Mesenchymal stem cell (in vitro differentiated cells and primary cell): ENCODE data around the gene WNT10A.

ENCODE experiments used
- DNase-seq: peaks from one replicate; pipeline ENCODE4 v3.0.0-alpha.2; 2013
- H2AFZ ChIP-seq: one replicate; pipeline ENCODE4 v1.6.1; 2013; ENCODE audit warnings: low read depth, mild to moderate bottlenecking, control low read depth, inconsistent platforms, low read length, moderate library complexity
- H2AK5ac ChIP-seq: 2 replicates; pipeline ENCODE4 v1.6.1; 2013; ENCODE audit warnings: low read length, moderate library complexity, mild to moderate bottlenecking, inconsistent platforms; ENCODE audit not compliant: severe bottlenecking
- H2BK120ac ChIP-seq: one replicate; pipeline ENCODE4 v1.6.1; 2013; ENCODE audit warnings: low read depth, mild to moderate bottlenecking, inconsistent platforms, low read length, moderate library complexity
- H2BK12ac ChIP-seq, 2 experiments: one replicate each; pipeline ENCODE4 v1.6.1; 2013; ENCODE audit warnings: inconsistent platforms in 2 of 2, low read length in 2 of 2, mild to moderate bottlenecking in 2 of 2, moderate library complexity in 2 of 2, control low read depth in 1 of 2
- H2BK15ac ChIP-seq: one replicate; pipeline ENCODE4 v1.6.1; 2013; ENCODE audit warnings: mild to moderate bottlenecking, low read depth, inconsistent platforms; ENCODE audit not compliant: poor library complexity, severe bottlenecking
- H2BK5ac ChIP-seq: 2 replicates; pipeline ENCODE4 v1.6.1; 2013; ENCODE audit warnings: low read depth, mild to moderate bottlenecking, low read length, control low read depth, inconsistent platforms; ENCODE audit not compliant: poor library complexity, severe bottlenecking
- H3K14ac ChIP-seq, 2 experiments: one replicate each; pipeline ENCODE4 v1.6.1; 2013; ENCODE audit warnings: inconsistent platforms in 2 of 2, low read length in 2 of 2, control low read depth in 1 of 2, mild to moderate bottlenecking in 1 of 2, moderate library complexity in 1 of 2
- H3K18ac ChIP-seq, 2 experiments: one replicate each; pipeline ENCODE4 v1.6.1; 2013; ENCODE audit warnings: inconsistent platforms in 2 of 2, low read length in 2 of 2, control low read depth in 1 of 2, low read depth in 1 of 2, mild to moderate bottlenecking in 1 of 2
- H3K23ac ChIP-seq, 2 experiments: one replicate each; pipeline ENCODE4 v1.6.1; 2013; ENCODE audit warnings: inconsistent platforms in 2 of 2, low read length in 2 of 2, mild to moderate bottlenecking in 2 of 2, moderate library complexity in 2 of 2, control low read depth in 1 of 2
- H3K27ac ChIP-seq: 2 replicates; pipeline ENCODE4 v1.5.1; 2013; ENCODE audit warnings: mild to moderate bottlenecking, moderate library complexity, low read length, control low read depth, inconsistent platforms; ENCODE audit not compliant: poor library complexity, severe bottlenecking
- H3K27me3 ChIP-seq, 2 experiments: 2 replicates each; pipeline versions ENCODE4 v1.6.1 to v1.7.0; 2013; ENCODE audit warnings: low read length in 2 of 2, mild to moderate bottlenecking in 2 of 2, moderate library complexity in 2 of 2, control low read depth in 1 of 2, inconsistent platforms in 1 of 2; ENCODE audit not compliant: control insufficient read depth in 1 of 2, insufficient read depth in 1 of 2
- H3K36me3 ChIP-seq, 2 experiments: 2 replicates each; pipeline versions ENCODE4 v1.6.1 to v1.7.0; 2013; ENCODE audit warnings: low read length in 2 of 2, control low read depth in 1 of 2, inconsistent platforms in 1 of 2, low read depth in 1 of 2, mild to moderate bottlenecking in 1 of 2; ENCODE audit not compliant: insufficient read depth in 2 of 2, control insufficient read depth in 1 of 2
- H3K4ac ChIP-seq, 2 experiments: one replicate each; pipeline ENCODE4 v1.6.1; 2013; ENCODE audit warnings: inconsistent platforms in 2 of 2, low read length in 2 of 2, mild to moderate bottlenecking in 2 of 2, moderate library complexity in 2 of 2, control low read depth in 1 of 2, low read depth in 1 of 2
- H3K4me1 ChIP-seq: 2 replicates; pipeline ENCODE4 v1.6.1; 2013; ENCODE audit warnings: low read depth, low read length, control low read depth; ENCODE audit not compliant: control insufficient read depth, insufficient read depth
- H3K4me2 ChIP-seq: 2 replicates; pipeline ENCODE4 v1.6.1; 2013; ENCODE audit warnings: low read length, mild to moderate bottlenecking, inconsistent platforms; ENCODE audit not compliant: poor library complexity, severe bottlenecking
- H3K4me3 ChIP-seq, 2 experiments: 2 replicates each; pipeline versions ENCODE4 v1.5.1 to v1.7.0; 2013; ENCODE audit warnings: low read length in 2 of 2, mild to moderate bottlenecking in 2 of 2, control low read depth in 1 of 2, low read depth in 1 of 2; ENCODE audit not compliant: insufficient read depth in 1 of 2
- H3K79me1 ChIP-seq: replicated peaks from 2 replicates; pipeline ENCODE4 v1.6.1; 2013; ENCODE audit warnings: mild to moderate bottlenecking, control low read depth, low read length, inconsistent platforms; ENCODE audit not compliant: poor library complexity, severe bottlenecking
- H3K9ac ChIP-seq: 2 replicates; pipeline ENCODE4 v1.7.0; 2013; ENCODE audit warnings: mild to moderate bottlenecking, low read length, moderate library complexity
- H3K9me3 ChIP-seq: 2 replicates; pipeline ENCODE4 v1.7.0; 2013; ENCODE audit warnings: mild to moderate bottlenecking, low read length; ENCODE audit not compliant: control insufficient read depth
- H4K8ac ChIP-seq: one replicate; pipeline ENCODE4 v1.6.1; 2013; ENCODE audit warnings: inconsistent platforms, mild to moderate bottlenecking, low read length, moderate library complexity
- H4K91ac ChIP-seq: one replicate; pipeline ENCODE4 v1.6.1; 2013; ENCODE audit warnings: mild to moderate bottlenecking, low read length, inconsistent platforms
- WGBS: methylation state at CpG from one replicate; pipeline ENCODE4 v1.1.7; 2013; ENCODE audit warnings: mixed read lengths; 5-methylcytosine and 5-hydroxymethylcytosine counted together

Gene WNT10A

DNA sequence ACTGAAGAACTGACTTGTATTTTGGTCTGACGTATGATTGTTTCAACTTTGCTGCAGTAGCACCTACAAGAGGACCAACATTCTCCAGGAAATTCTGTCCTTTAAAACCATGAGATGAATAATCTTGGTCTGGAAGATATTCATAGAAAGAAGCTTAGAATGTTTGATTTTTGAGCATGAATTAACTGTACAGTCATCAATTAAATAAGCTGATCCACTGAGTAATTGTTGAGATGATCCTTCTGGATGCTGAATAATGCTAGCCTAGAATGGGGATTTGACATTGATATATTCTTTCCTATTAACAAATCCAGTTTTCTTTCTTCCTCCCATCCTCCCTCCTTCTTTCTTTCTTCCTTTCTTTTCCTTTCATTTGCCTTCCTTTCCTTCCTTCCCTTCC is 39.9 kb downstream of the WNT10A start:
- H4K8ac ChIP-seq: no peak overlapping the region
- no peak overlapping the region for H3K4ac ChIP-seq
- H3K36me3 ChIP-seq: no peaks in the 10 kb centered on the region
- 100% methylated on average over 1 of the region's 1 CpG for WGBS
- H3K27ac ChIP-seq: no peak overlapping the region
- no peak overlapping the region for H3K14ac ChIP-seq
- no peak for DNase-seq
- H2BK5ac ChIP-seq: no peak overlapping the region
- no peak overlapping the region for H3K18ac ChIP-seq
- H4K91ac ChIP-seq: no peak overlapping the region
- no peak overlapping the region for H3K23ac ChIP-seq
- no peaks in the 10 kb centered on the region for H3K9me3 ChIP-seq
- no peaks in the 10 kb centered on the region for H3K79me1 ChIP-seq
- no peak overlapping the region for H2AFZ ChIP-seq
- no peak overlapping the region for H2BK12ac ChIP-seq
- H2AK5ac ChIP-seq: no peak overlapping the region
- no peak overlapping the region for H2BK15ac ChIP-seq
- peaks cover 1% of the 10 kb centered on the region for H3K4me1 ChIP-seq
- no peak overlapping the region for H2BK120ac ChIP-seq
- H3K9ac ChIP-seq: no peak overlapping the region
- H3K4me2 ChIP-seq: no peak overlapping the region
- H3K4me3 ChIP-seq: no peak overlapping the region
- peaks cover 9 to 39% of the 10 kb centered on the region in 2 experiments for H3K27me3 ChIP-seq

DNA sequence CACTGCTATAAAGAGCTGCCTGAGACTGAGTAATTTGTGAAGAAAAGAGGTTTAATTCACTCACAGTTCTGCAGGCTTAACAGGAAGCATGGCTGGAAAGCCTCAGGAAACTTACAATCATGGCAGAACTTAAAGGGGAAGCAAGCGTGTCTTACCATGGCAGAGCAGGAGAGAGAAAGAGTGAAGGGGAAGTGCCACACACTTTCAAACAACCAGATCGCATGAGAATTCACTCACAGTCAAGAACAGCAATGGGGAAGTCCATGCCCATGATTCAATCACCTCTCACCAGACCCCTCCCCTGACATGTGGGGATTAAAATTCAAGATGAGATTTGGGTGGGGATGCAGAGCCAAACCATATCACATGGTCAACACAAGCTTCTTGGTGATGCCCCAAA is 44.1 kb downstream of the WNT10A start:
- no peak for DNase-seq
- H3K9me3 ChIP-seq: no peaks in the 10 kb centered on the region
- no peak overlapping the region for H2AK5ac ChIP-seq
- no peak overlapping the region for H3K9ac ChIP-seq
- H4K91ac ChIP-seq: no peak overlapping the region
- no peaks in the 10 kb centered on the region for H3K79me1 ChIP-seq
- no peaks in the 10 kb centered on the region for H3K4me1 ChIP-seq
- H3K4me2 ChIP-seq: no peak overlapping the region
- no peak overlapping the region for H2BK12ac ChIP-seq
- no peak overlapping the region for H3K14ac ChIP-seq
- no peak overlapping the region for H3K23ac ChIP-seq
- no peak overlapping the region for H2BK120ac ChIP-seq
- H3K4ac ChIP-seq: no peak overlapping the region
- WGBS: 100% methylated on average over 1 of the region's 2 CpGs
- H3K27me3 ChIP-seq: peaks cover 41 to 57% of the 10 kb centered on the region in 2 experiments
- no peak overlapping the region for H4K8ac ChIP-seq
- no peak overlapping the region for H2BK15ac ChIP-seq
- no peak overlapping the region for H3K27ac ChIP-seq
- no peak overlapping the region for H2BK5ac ChIP-seq
- no peak overlapping the region for H3K4me3 ChIP-seq
- H3K36me3 ChIP-seq: no peaks in the 10 kb centered on the region
- no peak overlapping the region for H2AFZ ChIP-seq
- H3K18ac ChIP-seq: no peak overlapping the region

DNA sequence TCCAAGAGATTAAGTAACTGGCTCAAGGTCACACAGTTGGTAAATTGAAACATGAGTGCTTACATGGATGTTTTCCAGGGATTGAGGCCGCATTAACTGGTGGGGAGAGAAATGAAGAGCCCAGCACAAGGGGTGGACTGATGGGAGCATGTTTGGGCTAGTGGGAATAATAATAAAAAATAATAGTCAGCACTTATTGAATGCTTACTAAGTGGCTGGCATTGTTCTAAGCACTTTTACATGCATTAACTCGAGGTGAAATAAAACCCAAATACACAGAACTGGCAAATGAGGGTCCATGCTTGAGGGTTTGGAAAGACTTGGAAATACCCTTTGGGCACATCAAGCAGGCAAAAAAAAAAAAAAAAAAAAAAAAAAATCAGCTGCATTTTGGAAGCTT is 44.8 kb downstream of the WNT10A start:
- H2BK120ac ChIP-seq: no peak overlapping the region
- no peak overlapping the region for H3K4me2 ChIP-seq
- no peak overlapping the region for H2AK5ac ChIP-seq
- H4K91ac ChIP-seq: no peak overlapping the region
- no peak overlapping the region for H3K4ac ChIP-seq
- H4K8ac ChIP-seq: no peak overlapping the region
- 48% methylated on average over 2 of the region's 2 CpGs for WGBS
- no peak overlapping the region for H3K4me3 ChIP-seq
- no peaks in the 10 kb centered on the region for H3K36me3 ChIP-seq
- no peak overlapping the region for H2BK15ac ChIP-seq
- H2BK12ac ChIP-seq: no peak overlapping the region
- no peak overlapping the region for H2AFZ ChIP-seq
- peaks cover 41 to 53% of the 10 kb centered on the region in 2 experiments for H3K27me3 ChIP-seq
- no peaks in the 10 kb centered on the region for H3K79me1 ChIP-seq
- no peak overlapping the region for H3K27ac ChIP-seq
- no peak for DNase-seq
- no peak overlapping the region for H3K18ac ChIP-seq
- no peak overlapping the region for H3K23ac ChIP-seq
- no peaks in the 10 kb centered on the region for H3K4me1 ChIP-seq
- H2BK5ac ChIP-seq: no peak overlapping the region
- H3K9me3 ChIP-seq: no peaks in the 10 kb centered on the region
- H3K14ac ChIP-seq: no peak overlapping the region
- H3K9ac ChIP-seq: no peak overlapping the region

DNA sequence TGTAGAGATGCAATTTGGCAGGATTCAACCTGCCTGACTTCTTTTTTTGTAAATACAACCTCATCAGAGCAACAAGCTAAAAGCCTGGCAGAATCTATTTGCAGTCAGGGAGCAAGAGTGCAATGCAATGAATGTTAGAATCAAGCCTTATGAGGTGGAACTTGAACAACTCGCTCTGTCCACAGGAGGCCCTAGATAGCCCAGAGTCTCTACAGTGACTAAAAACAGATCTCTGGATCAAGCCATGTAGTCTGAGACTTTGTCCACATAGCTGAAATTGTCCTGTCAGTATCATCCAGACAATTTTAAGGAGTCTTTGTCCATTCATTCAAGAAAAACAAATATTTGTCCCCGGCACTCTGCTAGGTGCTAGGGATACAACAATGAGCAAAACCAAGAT is 46.8 kb downstream of the WNT10A start:
- Histone ChIP-seq H3K9ac (no peak overlapping the region), H4K8ac (no peak overlapping the region), H2BK120ac (no peak overlapping the region), H3K4ac (no peak overlapping the region), H3K36me3 (no peaks in the 10 kb centered on the region), H3K9me3 (no peaks in the 10 kb centered on the region), H3K27ac (no peak overlapping the region), H3K4me1 (no peaks in the 10 kb centered on the region), H3K18ac (no peak overlapping the region), H3K27me3 (peaks cover 41 to 49% of the 10 kb centered on the region in 2 experiments), H3K23ac (no peak overlapping the region), H2BK12ac (no peak overlapping the region), H3K4me2 (no peak overlapping the region), H4K91ac (no peak overlapping the region), H2AK5ac (no peak overlapping the region), H3K14ac (no peak overlapping the region), H3K79me1 (no peaks in the 10 kb centered on the region), H3K4me3 (no peak overlapping the region), H2BK15ac (no peak overlapping the region), H2AFZ (no peak overlapping the region), H2BK5ac (no peak overlapping the region)
- WGBS: 92% methylated on average over 2 of the region's 2 CpGs
- DNase-seq: no peak
